Astrocyte (in vitro differentiated cells and primary cell): ENCODE results near the gene ZGRF1. TPM values are rescaled to one million over a fixed set of nuclear protein-coding genes. Genes with fewer than 3 reads are reported as not detected.

Experiments used
- DNase-seq: peaks from one replicate; pipeline ENCODE4 v3.0.0-alpha.2; 2010; ENCODE audit warnings: low read depth
- FAIRE-seq: peaks from 2 replicates; lab custom pipeline; 2011; peaks lifted over from hg19 to GRCh38; lab: Jason Lieb, UNC
- H2AFZ ChIP-seq: 2 replicates; pipeline ENCODE4 v1.6.0; 2012; ENCODE audit warnings: low read depth, low read length, inconsistent platforms
- H3K27ac ChIP-seq: 2 replicates; pipeline ENCODE4 v1.5.1; 2011; ENCODE audit warnings: low read depth, low read length, inconsistent platforms
- H3K27me3 ChIP-seq: 2 replicates; pipeline ENCODE4 v1.6.0; 2011; ENCODE audit warnings: low read length, inconsistent platforms; ENCODE audit not compliant: insufficient read depth
- H3K36me3 ChIP-seq: 2 replicates; pipeline ENCODE4 v1.5.1; 2011; ENCODE audit warnings: low read length, inconsistent platforms; ENCODE audit not compliant: insufficient read depth
- H3K4me1 ChIP-seq: 2 replicates; pipeline ENCODE4 v1.5.1; 2011; ENCODE audit warnings: low read length, inconsistent platforms; ENCODE audit not compliant: insufficient read depth
- H3K4me2 ChIP-seq: 2 replicates; pipeline ENCODE4 v1.6.0; 2012; ENCODE audit warnings: low read length, inconsistent platforms
- H3K4me3 ChIP-seq: 2 replicates; pipeline ENCODE4 v1.5.1; 2011; ENCODE audit warnings: low read depth, mild to moderate bottlenecking, low read length, inconsistent platforms; ENCODE audit not compliant: insufficient read depth
- H3K79me2 ChIP-seq: 2 replicates; pipeline ENCODE4 v1.6.0; 2012; ENCODE audit warnings: mild to moderate bottlenecking, low read length, inconsistent platforms; ENCODE audit not compliant: insufficient read depth
- H3K9ac ChIP-seq: 2 replicates; pipeline ENCODE4 v1.6.0; 2012; ENCODE audit warnings: mild to moderate bottlenecking, low read length, inconsistent platforms
- H3K9me3 ChIP-seq: 2 replicates; pipeline ENCODE4 v1.5.1; 2012; ENCODE audit warnings: low read depth, mild to moderate bottlenecking, low read length, inconsistent platforms; ENCODE audit not compliant: insufficient read depth
- H4K20me1 ChIP-seq: 2 replicates; pipeline ENCODE4 v1.6.0; 2012; ENCODE audit warnings: low read length, inconsistent platforms; ENCODE audit not compliant: insufficient read depth
- H3K27ac Mint-ChIP-seq: one replicate; pipeline ENCODE4 v1.8.0; 2021; ENCODE audit warnings: mild to moderate bottlenecking, mixed read lengths; ENCODE audit not compliant: unreplicated experiment
- H3K27me3 Mint-ChIP-seq: one replicate; pipeline ENCODE4 v1.8.0; 2021; ENCODE audit warnings: low read depth, mixed read lengths; ENCODE audit not compliant: unreplicated experiment
- H3K36me3 Mint-ChIP-seq: one replicate; pipeline ENCODE4 v1.8.0; 2021; ENCODE audit warnings: low read depth, mixed read lengths; ENCODE audit not compliant: unreplicated experiment
- H3K4me1 Mint-ChIP-seq: one replicate; pipeline ENCODE4 v1.8.0; 2021; ENCODE audit warnings: low read depth, mixed read lengths; ENCODE audit not compliant: unreplicated experiment
- H3K4me3 Mint-ChIP-seq: one replicate; pipeline ENCODE4 v1.8.0; 2021; ENCODE audit warnings: mild to moderate bottlenecking, moderate library complexity, mixed read lengths; ENCODE audit not compliant: unreplicated experiment
- H3K9me3 Mint-ChIP-seq: one replicate; pipeline ENCODE4 v1.8.0; 2021; ENCODE audit warnings: mild to moderate bottlenecking, mixed read lengths; ENCODE audit not compliant: unreplicated experiment
- EZH2 ChIP-seq: IDR thresholded peaks from 2 replicates; pipeline ENCODE4 v1.6.1; 2012; ENCODE audit warnings: mild to moderate bottlenecking, low read length, inconsistent platforms; ENCODE audit not compliant: insufficient read depth
- total RNA-seq: library from RNA; stranded (reverse); gene quantifications from 2 replicates; pipeline ENCODE4 v1.2.1, GENCODE V29; 2021
- TF ChIP-seq, protein P1 (sequence below): IDR thresholded peaks from 2 replicates; pipeline ENCODE4 v1.5.1; 2011; ENCODE audit warnings: low read depth, mild to moderate bottlenecking, inconsistent platforms, low read length, moderate library complexity; ENCODE audit not compliant: insufficient read depth

Gene ZGRF1
- total RNA-seq, 1 donor from 2014 or later, result 5.2 TPM

DNA sequence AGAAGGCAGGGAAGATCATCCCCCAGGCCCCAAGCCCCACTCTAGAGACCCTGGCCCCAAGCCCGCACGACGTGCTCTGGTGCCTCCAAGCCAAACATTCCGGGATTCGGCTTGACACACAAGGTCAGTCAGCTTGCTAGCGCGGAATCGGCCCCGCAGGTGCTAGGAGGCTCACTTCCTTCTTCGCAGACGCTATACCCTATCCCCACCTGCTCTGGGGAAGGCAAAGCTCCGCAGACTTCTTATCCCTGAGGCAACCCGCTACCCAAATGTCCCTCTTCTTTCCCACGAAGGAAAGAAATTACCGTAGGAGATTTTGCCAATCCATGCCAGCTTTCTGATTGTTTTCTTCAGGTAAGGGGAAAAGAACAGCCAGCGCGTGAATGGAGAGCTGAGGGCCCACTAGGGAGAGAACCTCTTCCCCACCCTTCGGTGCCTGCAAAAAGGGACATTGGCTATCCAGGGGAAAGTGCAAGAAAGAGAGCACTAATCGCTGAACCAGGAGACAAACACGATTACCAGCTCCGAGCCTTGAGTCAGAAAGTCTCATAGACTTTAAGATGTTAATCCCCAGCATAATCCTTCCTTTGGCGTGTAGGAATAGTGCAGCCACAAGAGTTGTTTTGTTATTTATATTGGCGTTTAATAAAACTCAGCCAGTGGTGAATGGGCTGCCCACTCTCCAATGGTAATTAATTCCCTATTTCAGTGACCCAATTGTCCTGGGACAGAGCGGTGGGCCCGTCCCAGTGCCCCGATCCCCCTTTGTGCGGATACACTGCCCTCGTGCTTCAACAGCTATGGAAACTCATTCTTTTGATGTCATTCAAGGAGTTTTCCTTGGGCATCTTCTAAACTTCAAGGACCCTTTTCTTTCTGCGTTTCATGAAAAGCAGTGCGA is 115.3 kb downstream of the ZGRF1 start:
- FAIRE-seq (no peak), DNase-seq (no peak)
- H3K27me3 Mint-ChIP-seq, result peaks cover 70% of the 10 kb centered on the region
- Histone ChIP-seq H2AFZ (no peak overlapping the region), H3K4me1 (no peaks in the 10 kb centered on the region), H3K9ac (no peak overlapping the region), H3K27ac (no peak overlapping the region), H4K20me1 (peaks cover 3% of the 10 kb centered on the region), H3K9me3 (peaks cover 5% of the 10 kb centered on the region), H3K36me3 (no peaks in the 10 kb centered on the region), H3K4me2 (no peak overlapping the region), H3K4me3 (no peak overlapping the region), H3K79me2 (no peaks in the 10 kb centered on the region), H3K27me3 (peaks cover 86% of the 10 kb centered on the region)
- peaks cover 15% of the 10 kb centered on the region for H3K9me3 Mint-ChIP-seq
- peaks cover 2% of the 10 kb centered on the region for H3K36me3 Mint-ChIP-seq
- H3K27ac Mint-ChIP-seq, result no peak overlapping the region
- H3K4me1 Mint-ChIP-seq, result peaks cover 3% of the 10 kb centered on the region
- no peak overlapping the region for H3K4me3 Mint-ChIP-seq
- peak; percentile 86 for TF ChIP-seq EZH2
- TF ChIP-seq, protein P1, sequence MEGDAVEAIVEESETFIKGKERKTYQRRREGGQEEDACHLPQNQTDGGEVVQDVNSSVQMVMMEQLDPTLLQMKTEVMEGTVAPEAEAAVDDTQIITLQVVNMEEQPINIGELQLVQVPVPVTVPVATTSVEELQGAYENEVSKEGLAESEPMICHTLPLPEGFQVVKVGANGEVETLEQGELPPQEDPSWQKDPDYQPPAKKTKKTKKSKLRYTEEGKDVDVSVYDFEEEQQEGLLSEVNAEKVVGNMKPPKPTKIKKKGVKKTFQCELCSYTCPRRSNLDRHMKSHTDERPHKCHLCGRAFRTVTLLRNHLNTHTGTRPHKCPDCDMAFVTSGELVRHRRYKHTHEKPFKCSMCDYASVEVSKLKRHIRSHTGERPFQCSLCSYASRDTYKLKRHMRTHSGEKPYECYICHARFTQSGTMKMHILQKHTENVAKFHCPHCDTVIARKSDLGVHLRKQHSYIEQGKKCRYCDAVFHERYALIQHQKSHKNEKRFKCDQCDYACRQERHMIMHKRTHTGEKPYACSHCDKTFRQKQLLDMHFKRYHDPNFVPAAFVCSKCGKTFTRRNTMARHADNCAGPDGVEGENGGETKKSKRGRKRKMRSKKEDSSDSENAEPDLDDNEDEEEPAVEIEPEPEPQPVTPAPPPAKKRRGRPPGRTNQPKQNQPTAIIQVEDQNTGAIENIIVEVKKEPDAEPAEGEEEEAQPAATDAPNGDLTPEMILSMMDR, result no peak

DNA sequence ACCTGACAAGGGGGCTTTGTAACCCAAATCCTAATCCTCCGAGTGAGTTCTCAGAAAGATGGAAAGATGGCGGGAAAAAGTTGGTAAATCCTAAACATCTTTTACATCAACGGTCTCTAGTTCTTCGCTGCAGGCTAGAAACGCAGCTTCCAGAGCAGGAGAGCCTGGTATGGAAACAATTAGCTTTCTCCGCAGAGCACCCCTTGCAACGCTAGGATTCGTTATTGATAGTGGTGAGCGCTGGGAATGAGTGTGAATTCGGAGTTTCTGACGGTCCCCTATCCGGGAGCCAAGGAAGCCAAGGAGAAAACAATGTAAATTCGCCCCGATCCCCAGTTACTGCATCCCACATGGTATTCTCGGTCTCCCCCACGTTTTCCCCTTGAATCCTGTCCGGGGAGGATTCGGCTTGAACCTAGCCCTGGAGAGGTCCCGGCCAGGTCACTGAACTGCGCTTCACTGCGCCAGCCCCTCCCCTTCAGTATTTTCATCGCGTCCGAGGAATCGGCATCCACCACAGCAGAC is 116.0 kb downstream of the ZGRF1 start:
- H3K4me3 Mint-ChIP-seq, result no peak overlapping the region
- Histone ChIP-seq H4K20me1 (peaks cover 3% of the 10 kb centered on the region), H2AFZ (no peak overlapping the region), H3K9me3 (peaks cover 5% of the 10 kb centered on the region), H3K4me1 (peaks cover 3% of the 10 kb centered on the region), H3K27ac (no peak overlapping the region), H3K79me2 (no peaks in the 10 kb centered on the region), H3K9ac (no peak overlapping the region), H3K4me3 (no peak overlapping the region), H3K27me3 (peaks cover 87% of the 10 kb centered on the region), H3K4me2 (no peak overlapping the region), H3K36me3 (no peaks in the 10 kb centered on the region)
- no peak overlapping the region for H3K27ac Mint-ChIP-seq
- peaks cover 2% of the 10 kb centered on the region for H3K36me3 Mint-ChIP-seq
- H3K27me3 Mint-ChIP-seq, result peaks cover 74% of the 10 kb centered on the region
- H3K9me3 Mint-ChIP-seq, result peaks cover 15% of the 10 kb centered on the region
- H3K4me1 Mint-ChIP-seq, result peaks cover 3% of the 10 kb centered on the region
- FAIRE-seq (no peak), DNase-seq (no peak)
- TF ChIP-seq, protein P1, result no peak
- no peak for TF ChIP-seq EZH2
